GM19193 (cell line): ENCODE results near the gene E2F2.

Experiments used
- POLR2A ChIP-seq: IDR thresholded peaks from 4 replicates; pipeline ENCODE4 v1.6.1; 2011; ENCODE audit not compliant: insufficient read depth, insufficient read length; ENCODE audit errors: extremely low read depth

Gene E2F2, protein sequence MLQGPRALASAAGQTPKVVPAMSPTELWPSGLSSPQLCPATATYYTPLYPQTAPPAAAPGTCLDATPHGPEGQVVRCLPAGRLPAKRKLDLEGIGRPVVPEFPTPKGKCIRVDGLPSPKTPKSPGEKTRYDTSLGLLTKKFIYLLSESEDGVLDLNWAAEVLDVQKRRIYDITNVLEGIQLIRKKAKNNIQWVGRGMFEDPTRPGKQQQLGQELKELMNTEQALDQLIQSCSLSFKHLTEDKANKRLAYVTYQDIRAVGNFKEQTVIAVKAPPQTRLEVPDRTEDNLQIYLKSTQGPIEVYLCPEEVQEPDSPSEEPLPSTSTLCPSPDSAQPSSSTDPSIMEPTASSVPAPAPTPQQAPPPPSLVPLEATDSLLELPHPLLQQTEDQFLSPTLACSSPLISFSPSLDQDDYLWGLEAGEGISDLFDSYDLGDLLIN

GRCh38 chr1:23530747-23531561 is at the start of gene E2F2:
Gene E2F2 (minus strand): TSS chr1:23531233. CDS start chr1:23530793, 440 bp downstream.
- TF ChIP-seq POLR2A: peak; percentile 35

- no peak for TF ChIP-seq POLR2A
Observed at GRCh38 chr1:23578997-23579363, 47.9 kb upstream of the E2F2 start.

- TF ChIP-seq POLR2A: no peak
Observed at GRCh38 chr1:23578311-23578996, 47.4 kb upstream of the E2F2 start.

DNA sequence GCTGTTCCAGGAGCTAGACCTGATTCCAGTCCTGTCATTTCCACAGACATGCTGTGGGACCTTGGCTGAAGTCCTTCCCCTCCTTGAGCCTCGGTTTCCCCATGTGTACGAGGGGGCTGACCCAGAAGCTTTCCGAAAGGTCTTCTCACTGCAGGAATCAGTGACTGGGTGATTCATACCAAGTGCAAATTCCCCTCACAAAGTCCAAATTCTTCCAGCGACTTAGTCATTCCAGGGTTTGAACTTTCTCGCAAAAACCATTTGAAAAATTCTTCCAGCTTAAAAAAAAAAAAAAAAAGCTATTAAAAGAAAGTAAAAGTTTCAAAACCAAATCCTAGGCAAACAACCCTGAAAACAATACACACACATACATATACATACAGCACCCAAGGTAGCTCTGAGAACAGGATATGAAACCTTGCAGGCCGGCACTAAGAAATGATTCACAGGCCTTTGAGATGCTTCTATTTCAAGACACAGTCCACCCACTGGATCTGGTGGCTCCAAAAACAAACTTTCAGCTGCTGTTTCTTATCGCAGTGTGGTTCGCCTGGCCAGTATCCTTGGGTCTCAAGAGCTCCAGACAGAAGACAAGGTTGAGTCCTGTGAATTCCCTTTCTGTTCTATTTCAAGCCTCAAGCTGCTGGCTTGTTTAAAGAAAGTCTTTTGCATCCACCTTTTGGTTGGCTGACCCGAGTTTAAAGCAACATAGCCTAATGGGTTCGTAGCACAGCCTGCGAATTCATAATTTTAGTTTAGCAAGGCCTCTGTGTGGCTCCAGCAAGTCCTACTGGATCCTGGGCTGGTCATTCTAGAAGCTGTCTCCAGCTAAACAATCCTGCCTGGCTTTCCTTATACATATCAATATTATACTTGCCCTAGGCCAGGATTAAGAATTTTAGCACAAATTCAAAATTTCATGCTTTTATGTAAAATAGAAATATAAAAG is 46.3 kb upstream of the E2F2 start:
- TF ChIP-seq POLR2A: no peak

DNA sequence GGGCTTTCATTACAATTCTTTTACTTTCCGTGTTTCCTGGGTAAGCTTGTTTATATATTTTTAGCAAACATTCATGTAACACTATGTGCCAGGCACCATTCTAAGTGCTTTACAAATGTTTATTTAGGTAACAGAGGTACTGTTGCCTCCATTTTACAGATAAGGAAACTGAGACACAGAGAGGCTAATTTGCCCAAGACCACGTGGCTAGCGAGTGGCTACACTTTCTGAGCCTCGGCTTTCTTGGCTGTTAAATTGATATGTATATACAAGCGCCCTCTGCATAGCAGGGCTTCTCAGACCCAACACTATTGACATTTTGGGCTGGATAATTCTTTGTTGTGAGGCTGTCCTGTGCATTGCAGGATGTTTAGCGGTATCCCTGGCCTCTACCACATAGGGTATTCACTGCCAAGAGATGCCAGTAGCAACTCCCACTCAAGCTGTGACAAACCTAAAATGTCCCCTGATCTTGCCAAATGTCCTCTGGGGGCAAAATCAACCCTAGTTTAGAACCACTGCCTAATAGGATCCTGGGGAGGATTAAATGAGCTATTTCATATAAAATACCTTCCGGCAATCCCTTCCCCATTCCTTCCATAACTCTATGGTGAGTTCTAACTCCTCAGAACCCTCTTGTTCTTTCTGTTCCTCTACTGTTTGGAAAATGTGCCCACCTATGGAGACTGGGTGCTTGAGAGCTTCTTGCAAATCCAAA is 45.5 kb upstream of the E2F2 start:
- no peak for TF ChIP-seq POLR2A

DNA sequence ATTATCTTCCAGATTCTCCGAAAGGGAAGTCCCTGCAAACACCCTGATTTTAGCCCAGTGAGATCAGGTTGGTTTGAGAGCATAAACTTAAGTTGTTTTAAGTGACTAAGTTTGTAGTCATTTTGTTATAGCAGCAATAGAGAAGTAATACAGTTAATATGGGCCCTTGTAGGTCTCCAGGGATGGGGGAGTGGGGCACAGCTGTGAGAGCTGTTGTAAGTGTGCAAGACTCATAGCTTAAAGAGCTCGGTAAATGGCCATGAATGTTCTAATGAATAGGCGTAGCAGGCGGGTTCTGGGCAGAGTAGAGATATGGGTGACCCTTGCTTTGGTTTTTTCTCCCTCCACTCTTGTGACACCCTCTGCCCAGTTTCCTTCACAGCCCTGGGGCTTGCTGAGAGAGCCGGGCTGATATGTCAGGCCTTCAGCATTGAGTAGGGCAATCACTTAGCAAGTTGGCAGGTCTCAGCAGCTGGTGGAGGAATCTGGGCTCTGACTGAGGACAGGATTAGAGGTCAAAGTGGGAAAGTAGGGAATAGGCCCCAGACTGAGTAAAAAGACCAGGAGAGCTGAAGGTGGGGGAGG is 44.3 kb upstream of the E2F2 start:
- TF ChIP-seq POLR2A: no peak

DNA sequence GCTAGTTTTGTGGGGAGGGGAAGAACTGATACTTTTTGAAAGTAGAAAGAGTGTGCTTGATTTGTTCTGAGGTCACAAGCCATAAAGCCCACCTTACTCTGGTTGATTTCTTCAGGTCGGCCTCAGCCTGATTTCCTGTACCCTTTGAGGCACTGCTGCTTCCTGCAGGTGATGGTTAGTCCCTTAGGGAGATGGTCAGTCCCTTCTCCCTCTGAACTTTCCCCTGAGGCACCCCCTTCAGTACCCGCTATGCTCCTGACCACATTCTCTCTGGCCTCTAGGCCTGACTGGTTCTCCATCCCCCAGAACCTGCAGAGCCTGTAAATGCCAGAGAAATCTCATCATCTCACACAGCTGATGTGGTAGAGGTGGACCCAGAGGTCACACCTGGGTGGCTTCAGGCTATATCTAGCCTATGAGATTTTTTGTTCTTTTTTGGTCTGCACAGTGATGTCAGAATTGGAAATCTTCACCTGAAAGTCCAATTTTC is 43.3 kb upstream of the E2F2 start:
- no peak for TF ChIP-seq POLR2A

DNA sequence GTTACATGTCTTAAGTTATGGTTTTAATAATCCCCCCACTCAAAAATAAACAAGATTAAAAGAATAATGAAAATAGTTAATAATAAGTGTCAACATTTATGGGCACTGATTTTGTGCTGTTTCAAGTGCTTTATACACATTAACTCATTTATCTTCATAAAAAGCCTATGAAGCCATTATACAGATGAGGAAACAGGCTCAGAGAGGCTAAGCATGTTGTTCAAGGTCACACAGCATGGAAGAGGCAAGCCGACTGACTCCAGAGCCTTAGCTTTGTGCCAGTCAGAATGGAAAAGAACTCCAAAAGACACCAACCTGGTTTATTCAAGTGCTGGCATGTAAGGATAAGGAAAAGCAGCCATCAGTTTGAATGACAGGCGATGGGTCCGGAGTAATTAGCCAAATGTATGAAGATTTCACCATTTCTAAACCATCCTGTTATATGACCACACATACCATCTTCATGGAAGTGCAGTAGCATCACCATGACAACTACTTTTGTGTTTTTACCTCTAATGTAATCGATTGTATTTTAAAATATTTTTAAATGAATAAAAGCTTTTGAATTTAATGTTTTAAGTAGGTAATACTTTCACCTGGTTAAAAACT is 42.6 kb upstream of the E2F2 start:
- no peak for TF ChIP-seq POLR2A

- no peak for TF ChIP-seq POLR2A
Observed at GRCh38 chr1:23571465-23571864, 40.4 kb upstream of the E2F2 start.

- TF ChIP-seq POLR2A: no peak
Observed at GRCh38 chr1:23570001-23570691, 39.1 kb upstream of the E2F2 start.

DNA sequence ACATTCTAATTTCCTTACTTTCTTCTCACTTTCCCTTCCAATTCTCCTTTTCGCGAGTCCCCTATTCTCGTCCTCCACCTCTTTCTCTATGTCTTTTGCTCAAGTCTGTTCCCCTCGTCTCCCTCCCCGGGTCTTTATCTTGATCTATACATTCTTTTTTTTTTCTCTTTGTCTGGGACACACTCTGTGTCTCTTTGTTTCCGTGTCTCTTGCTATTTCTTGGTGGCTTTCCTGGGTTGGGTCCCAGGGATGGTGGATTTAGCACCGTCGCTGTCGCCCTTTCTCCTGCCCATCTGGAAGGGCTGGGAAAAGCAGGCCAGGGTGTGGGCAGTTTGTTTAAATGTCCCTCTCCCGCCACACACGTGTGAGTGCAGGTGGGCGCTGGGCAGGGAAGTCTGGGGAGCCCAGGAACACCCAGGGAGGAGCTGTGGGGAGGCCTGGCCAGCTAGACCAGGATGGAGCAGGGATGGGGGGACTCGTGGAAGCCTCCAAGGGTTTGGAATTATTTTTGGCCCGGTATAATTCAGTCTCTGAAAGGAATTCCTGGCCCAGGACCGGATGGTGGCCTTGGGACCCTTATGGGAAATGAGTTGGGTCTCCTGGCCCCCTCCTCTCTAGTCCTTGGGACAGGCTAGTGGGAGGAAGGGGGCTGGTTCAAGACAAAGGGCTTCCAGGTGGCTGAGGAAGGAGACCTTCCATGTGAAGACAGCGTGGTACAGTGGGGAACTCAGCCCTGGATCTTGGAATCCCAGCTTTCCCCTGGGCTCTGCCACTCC is 37.8 kb upstream of the E2F2 start:
- no peak for TF ChIP-seq POLR2A
